Gastroesophageal sphincter (tissue), 3 donors: Measurements from ENCODE around the gene COG6.

ENCODE experiments used
- POLR2A ChIP-seq, 2 donors: fragments of 450-650 bp; IDR thresholded peaks; one replicate each; pipeline ENCODE4 v1.6.1; 2017; ENCODE audit warnings: antibody characterized with exemption in 2 of 2, mild to moderate bottlenecking in 2 of 2, moderate library complexity in 1 of 2
- POLR2AphosphoS5 ChIP-seq: sonication (generic); formaldehyde crosslinking; IDR thresholded peaks from one replicate; pipeline ENCODE4 v1.6.1; 2017; ENCODE audit warnings: antibody characterized with exemption
- TF ChIP-seq, protein P1 (sequence below), 4 experiments: fragments of 200-600 bp in 2 of 4; fragments of 450-650 bp in 2 of 4; sonication (generic) in 1 of 4; IDR thresholded peaks; one replicate each; pipeline ENCODE4 v1.5.1; 2017 to 2019; ENCODE audit warnings: antibody characterized with exemption in 4 of 4, mild to moderate bottlenecking in 2 of 4, moderate library complexity in 2 of 4

DNA sequence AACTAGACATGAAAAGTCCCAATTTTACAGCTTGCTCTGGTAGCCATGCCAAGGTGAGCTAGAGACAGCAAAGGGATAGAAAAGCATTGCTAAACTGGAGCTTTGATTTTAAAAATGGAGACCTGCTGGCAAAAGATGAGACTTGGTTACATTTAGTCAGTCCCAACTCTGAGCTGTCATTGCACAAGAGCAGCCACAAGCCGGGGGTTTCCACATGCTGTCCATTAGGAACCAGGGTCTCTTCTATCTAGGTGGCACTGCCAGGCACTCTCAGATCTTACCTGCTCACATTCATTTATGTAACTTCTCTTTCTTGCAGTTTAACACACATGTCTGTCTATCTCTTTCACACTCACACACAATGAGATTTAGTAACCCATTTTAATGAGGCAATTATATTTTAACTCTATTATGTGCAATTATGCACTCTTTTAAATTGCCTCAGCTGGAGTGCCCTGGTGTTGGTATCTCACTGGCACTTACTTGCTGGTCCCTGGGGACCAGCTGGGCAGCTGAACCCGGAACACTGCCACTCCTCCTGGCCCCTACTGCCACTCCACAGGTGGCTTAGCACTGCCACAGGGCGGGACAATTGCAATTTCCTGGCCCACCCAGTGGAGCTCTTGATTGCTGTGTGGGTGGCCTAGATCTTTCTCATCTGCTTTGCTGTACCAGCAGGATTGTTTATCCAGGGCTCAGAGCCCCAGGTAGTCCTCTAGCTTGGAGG, 112.5 kb downstream of the COG6 start:
- TF ChIP-seq, protein P1, sequence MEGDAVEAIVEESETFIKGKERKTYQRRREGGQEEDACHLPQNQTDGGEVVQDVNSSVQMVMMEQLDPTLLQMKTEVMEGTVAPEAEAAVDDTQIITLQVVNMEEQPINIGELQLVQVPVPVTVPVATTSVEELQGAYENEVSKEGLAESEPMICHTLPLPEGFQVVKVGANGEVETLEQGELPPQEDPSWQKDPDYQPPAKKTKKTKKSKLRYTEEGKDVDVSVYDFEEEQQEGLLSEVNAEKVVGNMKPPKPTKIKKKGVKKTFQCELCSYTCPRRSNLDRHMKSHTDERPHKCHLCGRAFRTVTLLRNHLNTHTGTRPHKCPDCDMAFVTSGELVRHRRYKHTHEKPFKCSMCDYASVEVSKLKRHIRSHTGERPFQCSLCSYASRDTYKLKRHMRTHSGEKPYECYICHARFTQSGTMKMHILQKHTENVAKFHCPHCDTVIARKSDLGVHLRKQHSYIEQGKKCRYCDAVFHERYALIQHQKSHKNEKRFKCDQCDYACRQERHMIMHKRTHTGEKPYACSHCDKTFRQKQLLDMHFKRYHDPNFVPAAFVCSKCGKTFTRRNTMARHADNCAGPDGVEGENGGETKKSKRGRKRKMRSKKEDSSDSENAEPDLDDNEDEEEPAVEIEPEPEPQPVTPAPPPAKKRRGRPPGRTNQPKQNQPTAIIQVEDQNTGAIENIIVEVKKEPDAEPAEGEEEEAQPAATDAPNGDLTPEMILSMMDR (IDR thresholded peaks at IDR 0.05) = no peak
- TF ChIP-seq POLR2A (IDR thresholded peaks at IDR 0.05) (no peak), POLR2AphosphoS5 (no peak)
